HEK293 (cell line): ENCODE measurements around the gene PYDC2.

Experiments used
- CTCF ChIA-PET: fragments of 350-600 bp; formaldehyde crosslinking; extraction: SDS; loops from one replicate; lab custom pipeline; 2021; ENCODE audit warnings: antibody characterized with exemption; lab: Yijun Ruan, JAX
- POLR2A ChIA-PET: fragments of 300-600 bp; formaldehyde crosslinking; extraction: SDS; loops from one replicate; lab custom pipeline; 2020; ENCODE audit warnings: antibody characterized with exemption, inconsistent platforms; lab: Yijun Ruan, JAX
- H3K27ac ChIP-seq: fragments of 200-500 bp; sonication (Bioruptor generic); 2 replicates; pipeline ENCODE4 v1.5.1; 2014; ENCODE audit warnings: low read depth, low read length, control low read depth, inconsistent platforms; ENCODE audit errors: extremely low read depth
- H3K36me3 ChIP-seq, 2 experiments: fragments of 200-500 bp in 1 of 2; sonication (Bioruptor generic) in 1 of 2; 1 replicate in 1 of 2; 2 replicates in 1 of 2; pipeline ENCODE4 v1.5.1; 2014 to 2017; ENCODE audit warnings: inconsistent platforms in 2 of 2, low read length in 2 of 2; ENCODE audit not compliant: control insufficient read depth in 2 of 2, insufficient read depth in 1 of 2
- H3K4me1 ChIP-seq: fragments of 200-500 bp; sonication (Bioruptor generic); 2 replicates; pipeline ENCODE4 v1.5.1; 2014; ENCODE audit warnings: mild to moderate bottlenecking, low read length, inconsistent platforms; ENCODE audit not compliant: control insufficient read depth, insufficient read depth
- H3K4me3 ChIP-seq: 2 replicates; pipeline ENCODE4 v1.5.1; 2011; ENCODE audit warnings: low read depth, mild to moderate bottlenecking, control low read depth, low read length, moderate library complexity
- H3K9me3 ChIP-seq: fragments of 200-500 bp; sonication (Bioruptor generic); 2 replicates; pipeline ENCODE4 v1.5.1; 2014; ENCODE audit warnings: low read depth, low read length, inconsistent platforms; ENCODE audit not compliant: control insufficient read depth, insufficient read depth
- KLF1 ChIP-seq: fragments of 450-650 bp; formaldehyde crosslinking; IDR thresholded peaks from 2 replicates; pipeline ENCODE4 v1.5.1; 2016; ENCODE audit warnings: missing biosample characterization, missing genetic modification characterization
- PRDM1 ChIP-seq: fragments of 450-650 bp; formaldehyde crosslinking; IDR thresholded peaks from 2 replicates; pipeline ENCODE4; 2016; ENCODE audit warnings: missing biosample characterization, missing genetic modification characterization
- TSHZ1 ChIP-seq: fragments of 450-650 bp; formaldehyde crosslinking; IDR thresholded peaks from 2 replicates; pipeline ENCODE4 v1.5.1; 2016; ENCODE audit warnings: missing biosample characterization, missing genetic modification characterization, borderline replicate concordance
- ZBTB10 ChIP-seq: fragments of 450-650 bp; formaldehyde crosslinking; IDR thresholded peaks from 2 replicates; pipeline ENCODE4 v1.5.1; 2016; ENCODE audit warnings: missing biosample characterization, missing genetic modification characterization
- ZFHX2 ChIP-seq: fragments of 450-650 bp; formaldehyde crosslinking; conservative IDR thresholded peaks from 2 replicates; pipeline ENCODE4 v1.5.1; 2016; ENCODE audit warnings: missing biosample characterization, missing genetic modification characterization
- ZNF157 ChIP-seq: fragments of 450-650 bp; formaldehyde crosslinking; IDR thresholded peaks from 2 replicates; pipeline ENCODE4 v1.5.1; 2016; ENCODE audit warnings: missing biosample characterization, missing genetic modification characterization
- ZNF335 ChIP-seq: fragments of 450-650 bp; formaldehyde crosslinking; conservative IDR thresholded peaks from 2 replicates; pipeline ENCODE4 v1.5.1; 2016; ENCODE audit warnings: missing biosample characterization, missing genetic modification characterization
- ZNF362 ChIP-seq: fragments of 450-650 bp; formaldehyde crosslinking; IDR thresholded peaks from 2 replicates; pipeline ENCODE4 v1.5.1; 2016; ENCODE audit warnings: missing biosample characterization, missing genetic modification characterization
- ZNF433 ChIP-seq: fragments of 450-650 bp; formaldehyde crosslinking; IDR thresholded peaks from 2 replicates; pipeline ENCODE4 v1.5.1; 2016; ENCODE audit warnings: missing biosample characterization, missing genetic modification characterization, low read depth
- ZNF521 ChIP-seq: fragments of 450-650 bp; formaldehyde crosslinking; IDR thresholded peaks from 2 replicates; pipeline ENCODE4 v1.5.1; 2017; ENCODE audit warnings: missing biosample characterization, mild to moderate bottlenecking, missing genetic modification characterization
- ZNF548 ChIP-seq: fragments of 450-650 bp; formaldehyde crosslinking; IDR thresholded peaks from 2 replicates; pipeline ENCODE4 v1.5.1; 2016; ENCODE audit warnings: missing biosample characterization, missing genetic modification characterization
- ZNF571 ChIP-seq: fragments of 450-650 bp; formaldehyde crosslinking; IDR thresholded peaks from 2 replicates; pipeline ENCODE4 v1.5.0; 2017; ENCODE audit warnings: missing biosample characterization, missing genetic modification characterization
- ZNF585B ChIP-seq: fragments of 450-650 bp; formaldehyde crosslinking; IDR thresholded peaks from 2 replicates; pipeline ENCODE4 v1.5.1; 2016; ENCODE audit warnings: missing biosample characterization, missing genetic modification characterization
- TF ChIP-seq, protein P1 (sequence below): fragments of 450-650 bp; formaldehyde crosslinking; IDR thresholded peaks from 2 replicates; pipeline ENCODE4 v1.5.1; 2016; ENCODE audit warnings: missing biosample characterization, missing genetic modification characterization
- TF ChIP-seq, protein P2 (sequence below): fragments of 450-650 bp; formaldehyde crosslinking; conservative IDR thresholded peaks from 2 replicates; pipeline ENCODE4 v1.5.1; 2016; ENCODE audit warnings: low read depth, missing biosample characterization, missing genetic modification characterization

The PYDC2 gene

GRCh38 chr3:191455257-191455952, 5.6 kb upstream of the PYDC2 start:
- no peaks in the 10 kb centered on the region for H3K9me3 ChIP-seq
- CTCF ChIA-PET, result interaction anchor here (0.5 kb wide), 1 partner anchor 1633 kb away, joined by 3 read pairs; no protein-coding TSS in a partner anchor
- H3K36me3 ChIP-seq, result no peaks in the 10 kb centered on the region
- no peak overlapping the region for H3K27ac ChIP-seq
- H3K4me3 ChIP-seq, result no peak overlapping the region
- no peak for TF ChIP-seq KLF1
- TF ChIP-seq PRDM1 (tag by site-specific recombination), result no peak
- TF ChIP-seq ZBTB10 (tag by site-specific recombination), result no peak
- no peak for TF ChIP-seq ZNF433
- TF ChIP-seq ZNF335 (tag by site-specific recombination), result no peak
- TF ChIP-seq ZNF548, result no peak
- TF ChIP-seq ZNF157 (tag by site-specific recombination), result no peak
- no peak for TF ChIP-seq ZNF571
- TF ChIP-seq ZFHX2 (tag by site-specific recombination), result no peak
- TF ChIP-seq, protein P1, sequence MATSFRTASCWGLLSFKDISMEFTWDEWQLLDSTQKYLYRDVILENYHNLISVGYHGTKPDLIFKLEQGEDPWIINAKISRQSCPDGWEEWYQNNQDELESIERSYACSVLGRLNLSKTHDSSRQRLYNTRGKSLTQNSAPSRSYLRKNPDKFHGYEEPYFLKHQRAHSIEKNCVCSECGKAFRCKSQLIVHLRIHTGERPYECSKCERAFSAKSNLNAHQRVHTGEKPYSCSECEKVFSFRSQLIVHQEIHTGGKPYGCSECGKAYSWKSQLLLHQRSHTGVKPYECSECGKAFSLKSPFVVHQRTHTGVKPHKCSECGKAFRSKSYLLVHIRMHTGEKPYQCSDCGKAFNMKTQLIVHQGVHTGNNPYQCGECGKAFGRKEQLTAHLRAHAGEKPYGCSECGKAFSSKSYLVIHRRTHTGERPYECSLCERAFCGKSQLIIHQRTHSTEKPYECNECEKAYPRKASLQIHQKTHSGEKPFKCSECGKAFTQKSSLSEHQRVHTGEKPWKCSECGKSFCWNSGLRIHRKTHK (tag by site-specific recombination), result no peak
- TF ChIP-seq ZNF362 (tag by site-specific recombination), result no peak
- TF ChIP-seq ZNF521 (tag by site-specific recombination), result no peak
- no peak for TF ChIP-seq TSHZ1 (tag by site-specific recombination)
- TF ChIP-seq, all 188 proteins: peak for 0
- no peaks in the 10 kb centered on the region for H3K4me1 ChIP-seq
- POLR2A ChIA-PET, result no interaction called here

- no peaks in the 10 kb centered on the region for H3K9me3 ChIP-seq
- ChIA-PET CTCF (no interaction called here), POLR2A (no interaction called here)
- H3K27ac ChIP-seq, result no peak overlapping the region
- no peaks in the 10 kb centered on the region for H3K4me1 ChIP-seq
- TF ChIP-seq ZNF521 (tag by site-specific recombination), result no peak
- TF ChIP-seq ZNF585B (tag by site-specific recombination), result no peak
- TF ChIP-seq, protein P2, sequence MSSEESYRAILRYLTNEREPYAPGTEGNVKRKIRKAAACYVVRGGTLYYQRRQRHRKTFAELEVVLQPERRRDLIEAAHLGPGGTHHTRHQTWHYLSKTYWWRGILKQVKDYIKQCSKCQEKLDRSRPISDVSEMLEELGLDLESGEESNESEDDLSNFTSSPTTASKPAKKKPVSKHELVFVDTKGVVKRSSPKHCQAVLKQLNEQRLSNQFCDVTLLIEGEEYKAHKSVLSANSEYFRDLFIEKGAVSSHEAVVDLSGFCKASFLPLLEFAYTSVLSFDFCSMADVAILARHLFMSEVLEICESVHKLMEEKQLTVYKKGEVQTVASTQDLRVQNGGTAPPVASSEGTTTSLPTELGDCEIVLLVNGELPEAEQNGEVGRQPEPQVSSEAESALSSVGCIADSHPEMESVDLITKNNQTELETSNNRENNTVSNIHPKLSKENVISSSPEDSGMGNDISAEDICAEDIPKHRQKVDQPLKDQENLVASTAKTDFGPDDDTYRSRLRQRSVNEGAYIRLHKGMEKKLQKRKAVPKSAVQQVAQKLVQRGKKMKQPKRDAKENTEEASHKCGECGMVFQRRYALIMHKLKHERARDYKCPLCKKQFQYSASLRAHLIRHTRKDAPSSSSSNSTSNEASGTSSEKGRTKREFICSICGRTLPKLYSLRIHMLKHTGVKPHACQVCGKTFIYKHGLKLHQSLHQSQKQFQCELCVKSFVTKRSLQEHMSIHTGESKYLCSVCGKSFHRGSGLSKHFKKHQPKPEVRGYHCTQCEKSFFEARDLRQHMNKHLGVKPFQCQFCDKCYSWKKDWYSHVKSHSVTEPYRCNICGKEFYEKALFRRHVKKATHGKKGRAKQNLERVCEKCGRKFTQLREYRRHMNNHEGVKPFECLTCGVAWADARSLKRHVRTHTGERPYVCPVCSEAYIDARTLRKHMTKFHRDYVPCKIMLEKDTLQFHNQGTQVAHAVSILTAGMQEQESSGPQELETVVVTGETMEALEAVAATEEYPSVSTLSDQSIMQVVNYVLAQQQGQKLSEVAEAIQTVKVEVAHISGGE (tag by site-specific recombination), result no peak
- H3K36me3 ChIP-seq, result no peaks in the 10 kb centered on the region
- H3K4me3 ChIP-seq, result no peak overlapping the region
Observed at GRCh38 chr3:191460360-191460759, 603 bp upstream of the PYDC2 start.
